CD4-positive, alpha-beta T cell treated with Interferon alpha-2 for 1 hour (primary cell): ENCODE data around the gene DMRT3.

ENCODE experiments used
- DNase-seq, 2 donors: peaks; one replicate each; pipeline ENCODE4 v3.0.0-alpha.2; 2020 to 2022

DMRT3 gene

DNA sequence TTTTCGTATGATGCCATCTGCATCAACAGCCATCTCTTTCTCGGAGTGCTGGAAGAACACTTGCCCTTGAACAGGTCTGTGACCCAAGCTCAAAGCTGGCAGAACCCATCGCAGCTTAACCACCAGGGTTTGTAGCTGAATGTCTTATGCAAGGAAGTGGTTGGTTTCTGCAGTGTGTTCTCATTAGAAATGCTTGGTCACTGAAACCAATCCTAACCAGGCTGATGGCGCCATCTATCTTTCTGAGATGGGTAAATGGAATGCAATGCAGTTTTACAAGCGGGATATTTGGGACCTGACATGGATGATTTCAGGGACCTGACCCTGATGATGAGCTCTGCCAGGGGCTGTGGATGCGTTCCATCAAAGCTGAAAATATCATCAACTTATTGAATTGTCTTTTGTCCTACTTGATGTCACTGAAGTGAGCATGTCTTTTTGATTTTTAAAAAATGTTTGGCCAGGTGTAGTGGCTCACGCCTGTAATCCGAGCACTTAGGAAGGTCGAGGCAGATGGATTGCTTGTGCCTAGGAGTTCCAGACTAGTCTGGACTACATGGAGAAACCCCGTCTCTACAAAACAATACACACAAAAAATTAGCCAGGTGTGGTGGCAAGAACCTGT lies 28.7 kb downstream of the DMRT3 start:
- DNase-seq = peak in 1 of 2 donors; percentile 27

DNA sequence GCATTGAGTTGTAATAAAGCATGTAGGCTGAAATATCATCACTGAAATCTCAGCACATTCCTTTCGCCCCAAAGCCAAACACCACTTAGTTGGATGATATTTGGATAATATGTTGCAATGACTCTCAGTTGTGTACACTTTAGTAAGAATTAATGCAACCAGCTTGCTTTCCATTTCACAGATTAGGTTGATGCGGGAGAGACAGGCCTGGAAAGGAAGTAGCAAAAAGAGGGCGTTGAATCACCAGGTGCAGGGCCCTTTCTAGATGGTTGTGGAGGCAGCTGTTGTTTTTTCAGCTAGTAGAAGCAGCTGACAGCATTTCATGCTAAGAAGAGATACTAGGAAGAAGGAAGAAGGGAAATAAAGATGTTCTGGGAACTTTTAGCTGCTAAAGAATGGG lies 30.9 kb downstream of the DMRT3 start:
- no peak for DNase-seq

DNA sequence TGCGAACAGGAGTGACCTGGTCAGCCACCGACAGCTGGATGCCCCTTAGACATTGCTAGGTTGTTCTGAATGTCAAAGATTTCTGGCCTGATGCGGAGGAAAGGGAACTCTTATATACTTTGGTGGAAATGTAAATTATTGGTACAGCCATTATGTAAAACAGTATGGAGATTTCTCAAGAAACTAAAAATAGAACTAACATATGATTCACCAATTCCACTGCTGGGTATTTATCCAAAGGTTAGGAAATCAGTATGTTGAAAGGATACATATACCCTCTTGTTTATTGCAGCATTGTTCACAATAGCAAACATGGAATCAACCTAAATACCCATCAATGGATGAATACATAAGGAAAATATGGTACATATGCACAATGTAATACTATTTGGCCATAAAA lies 31.8 kb downstream of the DMRT3 start:
- no peak for DNase-seq

DNA sequence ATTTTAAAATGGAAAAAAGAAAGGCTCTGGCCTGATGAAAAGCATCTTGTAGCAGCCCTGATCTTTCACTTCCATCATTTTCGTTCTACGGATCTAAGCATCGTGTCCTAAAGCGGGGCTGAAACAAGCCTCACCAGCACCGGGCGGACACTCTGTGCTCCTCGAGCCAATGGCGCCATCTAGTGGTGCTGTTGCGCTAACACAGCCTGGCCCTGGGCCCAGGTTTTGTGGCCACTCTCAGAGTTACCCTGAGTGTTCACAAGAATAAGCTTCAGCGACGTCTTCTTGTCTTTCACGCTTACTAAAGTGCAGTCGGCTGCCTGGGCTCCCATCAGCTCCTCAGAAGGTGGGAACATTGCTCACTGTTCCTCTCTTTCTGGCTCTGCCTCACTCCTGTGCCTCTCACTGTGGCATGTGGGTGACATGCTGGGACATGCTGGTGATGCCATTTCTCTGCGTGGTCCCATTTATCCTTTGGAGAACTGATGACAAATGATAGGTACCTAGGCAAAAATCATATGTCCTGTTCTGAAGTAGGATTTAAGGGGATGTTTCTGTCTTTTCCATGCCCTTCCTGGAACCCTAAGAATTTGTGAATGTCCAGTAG lies 32.7 kb downstream of the DMRT3 start:
- peak; percentile 61 to 72 for DNase-seq

DNA sequence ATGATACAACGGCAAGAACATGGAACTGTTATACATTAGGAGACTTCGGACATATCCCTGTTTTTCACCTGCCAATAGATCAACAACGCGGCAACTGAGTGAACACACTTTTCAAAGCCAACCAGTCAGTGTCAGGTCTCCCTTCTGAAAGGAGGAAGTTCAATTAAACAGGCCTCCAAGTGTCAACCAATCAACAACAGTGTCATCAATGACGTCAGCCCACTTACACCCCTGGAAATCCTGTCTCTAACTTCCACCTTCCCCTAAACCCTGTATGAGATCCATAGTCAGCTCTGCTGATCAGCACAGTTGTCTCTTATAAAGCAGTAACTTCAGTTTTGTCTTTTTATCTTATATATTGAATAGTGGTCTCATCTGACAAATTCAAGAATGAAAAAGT lies 36.6 kb downstream of the DMRT3 start:
- no peak for DNase-seq

DNA sequence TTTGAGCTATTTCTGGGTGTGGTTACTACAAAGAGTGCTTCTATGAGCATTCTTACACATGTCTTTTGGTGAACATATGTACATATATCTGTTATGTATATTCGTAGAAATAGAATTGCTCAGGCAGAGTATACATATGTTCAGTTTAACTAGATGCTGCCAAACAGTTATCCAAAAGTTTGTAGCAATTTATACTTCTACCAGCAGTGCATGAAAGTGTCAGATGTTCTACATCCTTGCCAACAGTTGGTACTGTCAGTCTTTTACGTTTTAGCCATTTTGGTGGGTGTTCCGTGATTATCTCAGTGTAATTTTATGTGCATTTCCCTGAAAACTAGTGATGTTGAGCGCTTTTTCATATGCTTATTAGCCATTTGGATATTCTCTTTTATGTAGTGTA lies 37.8 kb downstream of the DMRT3 start:
- no peak for DNase-seq

DNA sequence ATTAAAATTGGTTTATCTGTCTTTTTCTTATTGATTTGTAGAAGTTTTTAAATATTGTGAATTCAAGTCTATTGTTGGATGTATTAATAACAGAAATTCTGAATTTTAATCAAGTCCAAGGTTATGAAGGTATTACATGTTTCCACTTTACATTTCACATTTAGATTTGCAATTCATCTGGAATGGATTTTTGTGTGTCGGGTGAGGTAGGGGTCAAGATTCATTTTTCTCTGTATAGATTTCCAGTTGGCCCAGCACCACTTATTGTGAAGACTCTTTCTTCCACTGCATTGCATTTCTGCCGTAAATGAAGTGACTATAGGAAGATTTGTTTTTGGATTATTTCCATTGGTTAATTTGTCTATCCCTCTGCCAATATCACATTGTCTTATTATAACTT lies 38.2 kb downstream of the DMRT3 start:
- no peak for DNase-seq

DNA sequence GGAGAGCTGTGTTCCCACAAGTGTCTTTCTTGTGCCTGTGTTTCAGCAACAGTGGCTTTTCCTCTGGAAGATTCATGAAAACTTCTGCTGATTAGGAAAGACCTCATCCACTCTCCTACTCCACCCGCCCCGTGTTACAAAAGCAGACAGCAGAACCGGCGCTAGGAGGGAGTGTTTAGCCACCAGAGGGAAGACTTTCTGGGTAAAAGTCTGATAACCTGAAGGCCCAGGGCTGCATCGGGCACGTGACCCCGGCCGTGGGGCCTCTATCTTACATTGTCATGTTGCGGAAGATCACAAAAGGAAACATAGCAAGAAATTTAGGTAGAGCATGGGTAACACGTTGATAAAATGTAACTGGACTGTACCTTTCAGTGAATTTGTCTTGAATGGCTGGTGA lies 41.7 kb downstream of the DMRT3 start:
- peak in 1 of 2 donors; percentile 26 for DNase-seq

DNA sequence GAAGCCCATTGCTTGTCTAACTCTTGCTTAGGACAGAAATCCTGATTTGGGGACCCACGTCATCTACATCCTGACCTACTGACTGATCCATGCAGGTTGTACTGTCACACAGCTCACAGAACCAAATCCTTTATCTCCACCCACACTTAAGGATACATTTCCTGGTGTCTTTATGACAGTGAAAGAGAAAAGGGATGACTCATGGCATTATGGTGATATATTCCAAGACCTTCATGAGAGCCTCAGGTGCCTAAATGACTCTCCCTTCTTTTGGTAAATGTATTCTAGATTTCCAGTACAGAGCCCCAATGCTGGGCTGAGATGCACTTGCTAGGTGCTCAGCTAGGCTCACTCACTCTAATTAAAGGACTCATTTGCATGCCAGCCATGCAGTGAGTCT lies 47.7 kb downstream of the DMRT3 start:
- DNase-seq = no peak

DNA sequence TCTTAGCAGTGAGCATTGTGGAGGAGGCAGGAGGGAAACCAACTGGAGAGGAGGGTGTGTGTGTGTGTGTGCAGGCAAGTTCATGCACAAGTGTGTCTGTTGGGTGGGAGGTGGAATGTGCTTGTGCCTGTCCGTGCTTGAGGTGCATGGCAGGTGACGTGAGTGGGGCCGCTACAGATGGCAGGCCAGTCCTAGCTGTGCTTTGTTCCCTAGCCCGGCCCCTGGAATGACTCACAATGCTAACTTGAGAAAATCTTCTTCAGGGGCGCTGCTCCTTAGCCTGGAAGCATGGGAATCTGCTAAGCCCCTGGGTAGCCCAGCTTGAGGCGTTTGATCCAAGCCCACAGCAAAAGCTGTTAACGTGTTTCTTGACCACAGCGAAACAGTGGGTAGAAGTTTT lies 48.7 kb downstream of the DMRT3 start:
- DNase-seq = no peak

DNA sequence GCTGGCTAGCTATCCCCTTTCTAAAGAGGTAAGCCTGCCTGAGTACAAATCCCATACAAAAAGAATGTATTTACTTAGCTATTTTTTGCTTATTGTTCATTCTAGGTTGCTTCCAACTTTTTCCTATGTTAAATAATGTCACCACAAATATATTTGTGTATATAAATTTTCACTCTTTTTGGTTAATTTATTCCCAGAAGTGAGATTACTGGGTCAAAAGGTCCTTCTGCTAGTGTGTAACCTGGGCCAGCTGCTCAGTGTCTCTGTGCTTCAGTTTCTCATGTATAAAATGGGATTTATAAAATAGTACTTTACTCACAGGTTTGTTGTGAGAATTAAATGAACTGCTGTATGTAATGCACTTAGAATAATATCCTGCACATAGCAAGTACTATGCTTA lies 49.8 kb downstream of the DMRT3 start:
- no peak for DNase-seq

DNA sequence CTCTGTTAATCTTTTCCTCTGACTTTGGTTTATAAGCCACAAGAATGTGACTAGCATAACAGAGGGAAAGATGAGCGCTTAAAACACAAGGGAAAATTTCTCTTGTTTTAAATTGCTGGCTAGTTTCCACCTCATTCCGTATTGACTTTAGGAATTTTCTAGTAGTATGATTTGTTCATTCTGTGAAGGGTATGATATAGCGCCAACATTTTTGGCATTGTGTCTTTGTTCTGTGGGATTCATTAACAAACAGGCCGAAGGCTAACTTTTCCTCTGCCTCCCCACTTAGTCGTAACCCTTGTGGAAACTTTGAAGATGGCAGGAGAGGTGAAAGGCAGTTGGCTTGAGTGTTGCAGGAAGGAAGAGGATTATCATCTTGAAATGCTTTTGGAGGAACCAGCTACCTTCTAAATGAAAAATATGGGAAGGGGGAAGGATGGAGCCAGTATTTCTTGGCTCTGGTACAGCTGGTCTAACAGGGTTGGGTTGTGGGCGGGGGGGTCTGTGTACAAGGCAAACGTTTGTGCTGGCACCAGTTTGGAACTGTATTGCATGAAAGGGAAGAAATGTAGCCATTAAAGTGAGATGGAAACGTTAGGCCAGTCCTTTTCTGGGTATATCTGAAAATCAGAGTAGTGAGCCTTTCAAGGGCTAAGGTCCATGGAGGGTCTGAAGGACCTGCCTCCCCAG lies 52.2 kb downstream of the DMRT3 start:
- no peak for DNase-seq

DNA sequence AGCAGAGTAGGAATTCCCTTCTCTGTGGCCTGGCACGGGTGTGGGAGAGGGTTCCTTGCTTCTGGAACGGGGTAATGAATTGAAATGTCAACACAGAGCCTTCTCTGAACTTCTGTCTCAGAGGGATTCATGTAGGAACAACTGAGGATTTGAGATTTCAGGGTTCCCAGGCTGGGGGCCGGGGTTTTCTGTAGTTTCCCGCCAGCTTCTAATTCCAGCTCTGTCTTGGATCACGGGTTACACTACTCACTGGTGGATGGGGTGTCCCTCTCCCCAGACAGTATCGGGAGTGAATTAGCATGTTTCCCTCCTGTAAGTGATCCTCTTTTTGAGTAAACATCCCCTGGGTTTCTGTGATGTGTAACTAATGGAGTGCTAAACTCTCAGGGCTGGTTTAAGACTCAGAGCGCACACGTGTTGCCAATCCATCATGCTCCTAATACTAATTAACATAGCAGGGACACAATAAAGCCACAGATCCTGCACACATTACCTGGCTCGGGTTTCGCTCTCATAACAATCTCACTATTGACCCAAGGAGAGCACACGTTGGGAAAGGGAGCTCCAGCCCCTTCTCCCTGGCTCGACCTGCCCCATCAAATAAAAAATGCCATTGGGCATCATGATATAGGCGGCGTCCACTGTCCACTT lies 55.6 kb downstream of the DMRT3 start:
- no peak for DNase-seq

DNA sequence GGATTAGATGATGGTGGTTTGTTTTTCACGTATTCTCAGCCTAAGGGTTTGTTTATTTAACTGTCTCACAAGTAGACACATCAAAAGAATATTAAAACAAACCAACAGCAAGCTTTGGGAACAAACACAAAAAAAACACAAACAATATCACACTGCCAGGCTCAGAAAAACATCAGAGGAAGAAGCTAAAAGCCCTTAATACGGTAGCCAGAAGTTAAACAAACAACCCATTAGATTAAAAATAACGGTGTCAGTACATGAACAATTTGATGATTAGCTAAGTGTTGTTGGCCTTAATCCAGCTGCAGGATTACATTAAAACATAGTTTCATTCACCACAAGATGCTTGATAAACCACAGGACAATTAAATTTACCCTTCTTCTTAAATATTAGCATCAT lies 57.8 kb downstream of the DMRT3 start:
- no peak for DNase-seq

DNA sequence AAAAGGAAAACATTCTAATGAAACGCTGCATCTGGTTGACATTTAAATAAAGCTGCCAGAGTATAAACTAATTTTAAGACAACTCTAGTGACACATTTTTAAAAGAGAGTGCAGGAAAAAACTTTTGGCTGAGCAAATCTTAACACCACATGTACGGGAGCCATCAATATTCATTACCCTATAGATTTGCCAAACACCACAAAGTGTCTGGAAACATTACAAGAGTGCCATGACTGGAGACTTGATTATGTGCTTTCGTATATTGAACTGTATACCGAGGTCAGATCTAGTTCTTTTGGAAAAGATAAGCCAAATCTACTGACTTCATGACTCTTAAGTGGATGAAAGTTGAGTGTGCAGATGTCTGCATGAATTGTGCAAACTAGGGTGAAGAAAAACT lies 63.1 kb downstream of the DMRT3 start:
- no peak for DNase-seq
